ENCODE measurements around the gene ABR. TPM values are rescaled to one million over a fixed set of nuclear protein-coding genes. Genes with fewer than 3 reads are reported as not detected.
"Not testable (repeated sequence)": the region's sequence is repeated elsewhere in the genome, so short reads cannot be mapped to it uniquely, and the experiment has no call there.

ABR gene
- polyA plus RNA-seq, 1 donor: 32.7 TPM

DNA sequence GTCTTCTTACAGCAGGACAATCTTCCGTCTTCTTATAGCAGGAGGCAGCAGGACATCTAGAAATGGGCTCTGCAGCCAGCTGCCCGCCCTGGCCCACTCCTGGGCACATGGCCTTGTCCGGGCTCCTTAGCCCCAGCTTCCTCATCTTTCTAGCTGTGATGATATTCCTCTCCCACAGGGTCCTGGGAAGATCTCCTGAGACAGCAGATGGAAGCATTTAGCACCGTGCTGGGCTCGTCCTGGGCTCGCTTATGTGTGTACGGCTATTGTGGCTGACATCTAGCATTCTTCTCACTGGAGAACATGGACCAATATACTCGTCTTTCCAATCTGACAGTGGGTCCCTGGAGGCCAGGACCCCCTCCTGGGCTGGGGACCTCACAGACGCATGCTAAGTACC is 134.3 kb downstream of the ABR start:
- DNase-seq: no peak

- DNase-seq: not testable (repeated sequence)
These were observed 135.3 kb downstream of the ABR start for GRCh38 chr17:1044387-1045009.

GRCh38 chr17:1043601-1044251 is 136.1 kb downstream of the ABR start:
- DNase-seq: no peak

- DNase-seq: no peak
These were observed 137.3 kb downstream of the ABR start for GRCh38 chr17:1042486-1042885.

DNA sequence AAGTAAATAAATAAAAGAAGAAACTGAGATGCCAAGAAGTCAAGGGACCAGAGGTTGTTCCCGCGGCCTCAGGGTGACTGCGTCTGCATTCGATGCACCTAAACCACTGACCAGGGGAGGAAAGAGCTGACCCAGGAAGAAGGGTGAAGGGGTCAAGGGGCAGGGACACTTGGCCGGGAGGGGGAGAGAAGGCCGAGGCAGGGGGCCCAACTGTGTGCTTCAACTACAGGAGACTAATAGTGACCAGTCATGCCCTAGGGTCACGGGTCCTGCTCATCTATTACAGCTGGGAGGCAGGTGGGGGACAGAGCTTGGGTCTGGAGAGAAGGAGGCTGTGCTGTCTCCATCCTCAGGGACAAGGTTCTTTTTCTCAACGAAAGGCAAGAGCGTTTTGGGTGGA is 138.0 kb downstream of the ABR start:
- no peak for DNase-seq

- DNase-seq: no peak
These were observed 139.6 kb downstream of the ABR start for GRCh38 chr17:1040216-1040600.

DNA sequence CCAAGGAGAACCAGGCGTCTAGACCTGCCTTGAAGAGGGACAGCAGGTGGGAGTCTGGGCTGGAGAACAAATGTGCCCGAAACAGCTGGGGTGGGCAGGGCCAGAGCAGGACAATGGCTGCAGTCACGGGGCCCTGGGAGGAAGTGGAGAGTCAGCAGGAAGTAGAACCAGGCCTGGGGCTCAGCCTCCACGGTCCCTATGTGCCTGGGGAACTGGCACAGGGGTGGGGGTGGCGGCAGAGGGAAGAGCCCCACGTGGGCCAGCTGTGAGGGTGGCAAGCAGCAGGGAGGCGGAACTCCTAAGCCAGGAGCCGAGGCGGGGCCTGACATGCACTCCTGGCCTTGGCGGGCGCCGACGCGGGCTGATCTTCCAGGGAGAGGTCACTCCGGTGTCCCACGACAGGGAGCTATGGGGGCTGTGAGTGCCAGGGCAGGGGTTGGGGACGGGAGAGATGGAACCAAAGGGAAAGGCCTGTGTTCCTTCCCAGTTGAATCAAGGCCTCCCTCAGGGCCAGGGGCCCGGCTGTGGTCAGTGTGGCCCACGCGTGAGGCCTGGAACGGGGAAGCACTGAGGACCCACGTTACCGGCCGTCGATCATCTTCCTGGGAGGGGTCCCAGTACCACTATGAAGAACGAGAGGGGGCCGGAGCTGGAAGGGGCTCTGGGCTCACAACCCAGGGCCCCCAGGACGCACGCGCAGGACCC is 140.1 kb downstream of the ABR start:
- peak; percentile 70 for DNase-seq

DNA sequence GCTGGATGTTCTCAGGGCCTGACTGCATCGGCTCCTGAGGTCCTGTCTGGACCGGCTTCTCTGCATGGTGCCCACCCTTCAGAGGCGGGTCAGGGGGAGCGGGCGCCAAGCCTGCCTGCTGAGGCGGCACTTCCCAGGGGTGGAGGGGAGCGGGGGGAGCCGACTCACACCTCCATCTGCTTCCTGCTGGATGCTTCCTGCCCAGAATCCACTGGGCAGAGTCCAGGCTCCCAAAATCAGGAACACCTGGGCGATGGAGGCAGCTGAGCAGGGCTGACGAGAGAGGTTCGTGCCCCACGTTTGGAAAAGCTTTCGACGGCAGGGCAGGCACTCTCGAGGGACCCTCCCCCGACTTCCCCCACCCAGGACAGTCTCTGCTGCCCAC is 140.7 kb downstream of the ABR start:
- DNase-seq: no peak

DNA sequence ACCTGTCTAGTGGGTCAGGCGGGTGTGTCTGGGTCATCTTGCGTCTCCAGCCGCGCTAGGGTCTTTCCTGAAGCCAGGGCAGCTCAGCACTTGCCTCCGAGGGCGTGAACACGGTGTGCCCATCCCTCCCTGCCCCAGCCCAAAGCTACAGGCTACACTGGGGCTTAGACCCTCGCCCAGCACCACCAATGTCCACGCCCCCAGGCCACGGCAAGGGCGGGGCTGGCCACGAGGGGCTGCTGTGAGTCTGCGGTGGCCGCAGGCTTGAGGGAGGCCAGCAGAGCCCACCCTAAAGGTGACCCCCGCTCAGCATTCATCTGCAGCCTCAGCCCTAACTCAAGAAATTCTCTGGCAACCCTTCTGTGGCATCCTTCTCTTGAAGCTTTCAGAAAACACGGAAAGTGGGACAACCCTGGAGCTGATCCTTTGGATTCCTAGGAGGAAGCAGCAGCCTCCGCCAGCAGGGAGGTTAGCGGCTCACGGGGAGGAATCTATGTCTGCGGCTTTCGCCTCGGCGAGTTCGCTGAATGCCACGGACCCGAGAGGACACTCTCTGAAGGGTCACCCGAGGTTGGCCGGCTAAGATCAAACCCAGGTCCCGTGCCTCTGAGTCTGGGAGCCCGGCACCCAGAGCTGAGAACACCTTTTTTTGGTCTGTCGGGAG is 141.2 kb downstream of the ABR start:
- DNase-seq: no peak

DNA sequence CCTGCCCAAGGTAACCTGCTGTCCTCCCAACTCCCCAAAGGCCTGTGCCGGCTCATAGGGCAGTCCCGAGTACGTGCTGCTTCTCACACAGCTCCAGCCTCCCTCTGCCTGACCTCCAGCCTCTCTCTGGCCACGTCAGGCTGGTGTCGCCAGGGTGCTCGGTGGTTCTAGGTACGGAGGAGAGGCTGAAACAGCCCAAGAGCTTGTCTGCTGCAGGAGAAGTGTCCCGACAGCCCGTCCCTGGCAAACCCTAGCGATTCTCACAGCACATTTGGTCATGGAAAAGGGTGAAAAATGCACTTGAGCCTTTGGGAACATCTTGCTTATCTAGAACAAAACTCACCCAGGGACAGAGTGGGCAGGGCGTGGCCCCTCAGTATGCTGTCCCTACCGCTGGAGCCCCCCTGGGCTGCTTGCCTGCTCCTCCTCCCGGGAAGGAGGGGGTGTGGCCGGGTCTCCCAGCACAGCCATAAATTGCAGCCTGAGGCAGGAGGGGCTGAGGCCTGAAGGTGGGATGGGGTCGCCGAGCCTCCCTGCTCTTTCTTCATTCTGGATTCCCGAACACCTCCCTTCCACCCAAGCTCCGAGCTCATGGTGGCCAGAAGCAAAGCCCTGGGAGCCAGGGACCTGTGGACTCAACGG is 142.4 kb downstream of the ABR start:
- no peak for DNase-seq

DNA sequence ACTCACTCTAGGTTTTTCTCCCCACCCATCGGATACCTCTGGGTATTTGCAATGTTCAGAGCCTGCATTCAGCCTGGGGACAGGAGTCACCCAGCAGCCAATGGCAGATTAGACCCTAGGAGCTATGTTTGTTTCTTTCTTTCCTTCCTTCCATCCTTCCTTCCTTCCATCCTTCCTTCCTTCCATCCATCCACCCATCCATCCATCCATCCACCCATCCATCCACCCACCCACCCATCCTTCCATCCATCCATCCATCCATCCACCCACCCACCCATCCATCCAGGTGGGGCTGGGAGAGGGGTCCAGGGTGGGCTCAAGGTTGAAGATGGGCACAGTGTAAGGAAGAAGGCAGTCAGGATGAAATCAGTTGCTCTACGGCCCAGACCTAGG is 142.9 kb downstream of the ABR start:
- no peak for DNase-seq

GRCh38 chr17:1036171-1036844 is 143.5 kb downstream of the ABR start:
- no peak for DNase-seq

- DNase-seq: no peak
These were observed 144.1 kb downstream of the ABR start for GRCh38 chr17:1035546-1036170.

DNA sequence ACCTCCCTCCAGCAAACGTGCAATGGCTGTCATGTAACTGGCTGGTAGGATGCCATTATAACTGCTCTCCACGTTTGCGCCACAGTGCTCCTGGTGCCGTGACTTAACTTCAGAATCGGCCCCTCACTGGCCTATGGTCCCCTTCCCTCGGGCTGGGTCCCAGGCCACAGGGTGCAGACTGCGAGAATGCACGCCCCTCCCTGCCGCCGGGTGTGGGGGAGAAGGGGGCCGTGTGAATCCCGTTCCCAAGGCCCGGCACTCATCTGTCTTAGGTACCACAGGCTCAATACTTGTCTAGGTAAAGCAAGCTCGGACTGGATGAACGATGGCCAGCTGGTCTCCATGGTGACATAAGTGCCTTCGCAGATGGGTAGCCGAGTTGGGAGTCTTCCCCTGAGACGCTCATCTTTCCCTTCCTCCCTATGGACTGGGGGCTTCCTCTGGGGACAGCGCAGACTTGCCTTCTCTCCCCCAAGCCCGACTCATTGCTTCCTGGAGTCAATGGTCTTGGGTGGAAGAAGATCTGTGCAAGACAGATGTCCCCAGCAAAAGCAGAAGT is 145.1 kb downstream of the ABR start:
- DNase-seq: no peak

DNA sequence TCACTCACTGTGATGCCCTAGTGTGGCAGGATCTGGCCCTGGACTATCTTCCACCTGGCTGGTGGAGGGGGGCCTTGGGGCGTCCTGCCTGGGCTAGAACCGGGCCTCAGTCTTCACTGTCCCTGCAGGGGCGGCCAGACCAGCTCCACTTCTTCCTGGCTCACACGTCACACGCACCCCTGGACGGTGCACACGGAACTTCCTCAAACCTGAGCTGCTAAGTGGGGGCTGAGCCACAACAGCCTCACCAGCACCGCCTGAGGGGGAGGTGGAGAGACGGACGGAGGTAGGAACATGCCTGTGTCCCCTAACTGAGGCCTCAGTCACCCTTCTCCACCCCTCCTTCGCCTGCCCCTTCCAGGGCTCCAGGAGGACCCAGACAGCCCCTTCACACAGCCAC is 146.3 kb downstream of the ABR start:
- no peak for DNase-seq

- no peak for DNase-seq
These were observed 147.4 kb downstream of the ABR start for GRCh38 chr17:1032391-1032790.

GRCh38 chr17:1031711-1032110 is 148.1 kb downstream of the ABR start:
- DNase-seq: peak; percentile 85

GRCh38 chr17:1030684-1031532 is 148.9 kb downstream of the ABR start:
- peak; percentile 59 for DNase-seq

GRCh38 chr17:1029922-1030644 is 149.7 kb downstream of the ABR start:
- no peak for DNase-seq
